Endodermal cell (in vitro differentiated cells): ENCODE data around the gene LEKR1. TPM values are rescaled to one million over a fixed set of nuclear protein-coding genes. Genes with fewer than 3 reads are reported as not detected.

Experiments
- DNase-seq: peaks from one replicate; pipeline ENCODE4 v3.0.0-alpha.2; 2017
- H3K27ac ChIP-seq: 2 replicates; pipeline ENCODE4 v1.5.1; 2013; ENCODE audit warnings: mild to moderate bottlenecking, low read depth, low read length, moderate library complexity
- H3K27me3 ChIP-seq: 2 replicates; pipeline ENCODE4 v1.6.1; 2013; ENCODE audit warnings: mild to moderate bottlenecking, low read length, moderate library complexity; ENCODE audit not compliant: insufficient read depth, control insufficient read depth, poor library complexity, severe bottlenecking
- H3K36me3 ChIP-seq: 2 replicates; pipeline ENCODE4 v1.7.0; 2013; ENCODE audit warnings: mild to moderate bottlenecking, low read length, moderate library complexity; ENCODE audit not compliant: control insufficient read depth, insufficient read depth
- H3K4me1 ChIP-seq: one replicate; pipeline ENCODE4 v1.7.0; 2013; ENCODE audit warnings: low read length; ENCODE audit not compliant: control insufficient read depth, insufficient read depth
- H3K4me3 ChIP-seq: 2 replicates; pipeline ENCODE4 v1.5.1; 2013; ENCODE audit warnings: mild to moderate bottlenecking, low read length, moderate library complexity
- H3K9ac ChIP-seq: 2 replicates; pipeline ENCODE4 v1.6.1; 2013; ENCODE audit warnings: mild to moderate bottlenecking, low read length, moderate library complexity; ENCODE audit not compliant: poor library complexity, severe bottlenecking; ENCODE audit errors: extremely low read depth
- H3K9me3 ChIP-seq: 2 replicates; pipeline ENCODE4 v1.6.1; 2013; ENCODE audit warnings: mild to moderate bottlenecking, low read length, moderate library complexity; ENCODE audit not compliant: control insufficient read depth
- H3K27ac Mint-ChIP-seq: 2 replicates; pipeline ENCODE4 v1.8.0; 2020; ENCODE audit warnings: mixed read lengths
- H3K27me3 Mint-ChIP-seq: 2 replicates; pipeline ENCODE4 v1.8.0; 2021; ENCODE audit warnings: mild to moderate bottlenecking, mixed read lengths; ENCODE audit not compliant: insufficient read depth
- H3K36me3 Mint-ChIP-seq: 2 replicates; pipeline ENCODE4 v1.8.0; 2020; ENCODE audit warnings: low read depth, mixed read lengths
- H3K4me1 Mint-ChIP-seq: 2 replicates; pipeline ENCODE4 v1.8.0; 2020; ENCODE audit warnings: mixed read lengths
- H3K4me3 Mint-ChIP-seq: 2 replicates; pipeline ENCODE4 v1.8.0; 2020; ENCODE audit warnings: mild to moderate bottlenecking, moderate library complexity, mixed read lengths
- H3K9me3 Mint-ChIP-seq: 2 replicates; pipeline ENCODE4 v1.8.0; 2020; ENCODE audit warnings: mild to moderate bottlenecking, mixed read lengths
- CTCF ChIP-seq: fragments of 200-600 bp; sonication (generic); conservative IDR thresholded peaks from 2 replicates; pipeline ENCODE4 v1.5.0; 2021; ENCODE audit warnings: antibody characterized with exemption, mild to moderate bottlenecking
- WGBS, 2 experiments: methylation state at CpG; one replicate each; pipeline versions ENCODE4 v1.1.5 to v1.1.7; 2013; ENCODE audit warnings: missing lambda C conversion rate in 2 of 2, mixed read lengths in 1 of 2; ENCODE audit not compliant: insufficient coverage in 1 of 2, insufficient read length in 1 of 2; 5-methylcytosine and 5-hydroxymethylcytosine counted together
- total RNA-seq, 2 donors: library from RNA; stranded (reverse); fragmentation: NEBNext Ultra II Directional in 1 of 2; extraction: Animal tissue kit (Norgen Biotek cat#: 25700) in 1 of 2; gene quantifications; 2 replicates in 1 of 2; 3 replicates in 1 of 2; pipeline ENCODE4 v1.2.1, GENCODE V29; 2021

The LEKR1 gene
- total RNA-seq, 2 donors from 2014 or later, result 1.0 to 1.2 TPM

GRCh38 chr3:157089455-157090221 lies 263.5 kb downstream of the LEKR1 start:
- Mint-ChIP-seq H3K4me1 (peaks cover 41% of the 10 kb centered on the region), H3K9me3 (no peaks in the 10 kb centered on the region), H3K36me3 (no peaks in the 10 kb centered on the region), H3K27me3 (peaks cover 3% of the 10 kb centered on the region), H3K4me3 (peak overlapping the region; percentile 62), H3K27ac (peak overlapping the region; percentile 85)
- Histone ChIP-seq H3K36me3 (no peaks in the 10 kb centered on the region), H3K4me3 (peak overlapping the region; percentile 71), H3K9me3 (no peaks in the 10 kb centered on the region), H3K27ac (no peak overlapping the region), H3K9ac (no peak overlapping the region), H3K27me3 (no peaks in the 10 kb centered on the region), H3K4me1 (peaks cover 13% of the 10 kb centered on the region)
- 85 to 89% methylated on average over 16 to 18 of the region's 18 CpGs for WGBS, 2 experiments
- no peak for DNase-seq
- TF ChIP-seq CTCF, result no peak

GRCh38 chr3:157091083-157091833 lies 265.1 kb downstream of the LEKR1 start:
- Mint-ChIP-seq H3K9me3 (no peaks in the 10 kb centered on the region), H3K27ac (no peak overlapping the region), H3K36me3 (no peaks in the 10 kb centered on the region), H3K4me1 (peaks cover 41% of the 10 kb centered on the region), H3K4me3 (no peak overlapping the region), H3K27me3 (peaks cover 3% of the 10 kb centered on the region)
- Histone ChIP-seq H3K36me3 (no peaks in the 10 kb centered on the region), H3K4me3 (no peak overlapping the region), H3K4me1 (peaks cover 13% of the 10 kb centered on the region), H3K9ac (no peak overlapping the region), H3K27me3 (no peaks in the 10 kb centered on the region), H3K27ac (no peak overlapping the region), H3K9me3 (no peaks in the 10 kb centered on the region)
- 87 to 90% methylated on average over 3 to 4 of the region's 4 CpGs for WGBS, 2 experiments
- no peak for TF ChIP-seq CTCF
- no peak for DNase-seq

- Histone ChIP-seq H3K9me3 (no peaks in the 10 kb centered on the region), H3K27ac (no peak overlapping the region), H3K4me1 (peaks cover 11% of the 10 kb centered on the region), H3K4me3 (no peak overlapping the region), H3K9ac (no peak overlapping the region), H3K27me3 (no peaks in the 10 kb centered on the region), H3K36me3 (no peaks in the 10 kb centered on the region)
- H3K4me1 Mint-ChIP-seq, result peaks cover 36% of the 10 kb centered on the region
- WGBS, 2 experiments, result 76 to 83% methylated on average over 3 to 5 of the region's 5 CpGs
- H3K36me3 Mint-ChIP-seq, result no peaks in the 10 kb centered on the region
- DNase-seq, result no peak
- H3K27ac Mint-ChIP-seq, result peak overlapping the region; percentile 11
- no peaks in the 10 kb centered on the region for H3K9me3 Mint-ChIP-seq
- no peak for TF ChIP-seq CTCF
- peaks cover 5% of the 10 kb centered on the region for H3K27me3 Mint-ChIP-seq
- no peak overlapping the region for H3K4me3 Mint-ChIP-seq
Measured at GRCh38 chr3:157092230-157092629, 266.1 kb downstream of the LEKR1 start.
